ENCODE data around the gene TUT1.
"Not testable (repeated sequence)": the region's sequence is repeated elsewhere in the genome, so short reads cannot be mapped to it uniquely, and the experiment has no call there.

TUT1 gene

GRCh38 chr11:62577046-62577714, 14.1 kb downstream of the TUT1 start:
- FAIRE-seq: no peak

GRCh38 chr11:62575837-62576236, 15.5 kb downstream of the TUT1 start:
- no peak for FAIRE-seq

DNA sequence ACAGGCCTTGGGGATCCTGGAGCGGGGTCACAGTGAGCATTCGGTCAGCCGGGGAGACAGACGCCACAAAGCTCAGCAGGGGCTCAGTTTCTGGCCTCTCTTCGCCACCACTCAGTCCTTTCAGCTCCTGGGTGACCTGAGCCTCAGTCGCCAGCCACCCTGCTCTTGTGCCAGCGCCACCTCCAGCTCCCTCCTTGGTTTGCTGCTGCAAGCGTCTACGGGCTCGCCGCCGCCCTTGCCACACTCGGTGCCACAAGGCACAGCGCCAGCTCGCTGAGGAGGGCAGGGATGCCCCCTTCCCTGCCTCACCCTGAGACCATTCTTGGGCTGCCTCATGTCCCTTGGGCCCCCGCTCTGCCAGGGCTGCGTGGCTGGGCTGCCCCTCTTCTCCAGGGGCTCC, 16.2 kb downstream of the TUT1 start:
- no peak for FAIRE-seq

DNA sequence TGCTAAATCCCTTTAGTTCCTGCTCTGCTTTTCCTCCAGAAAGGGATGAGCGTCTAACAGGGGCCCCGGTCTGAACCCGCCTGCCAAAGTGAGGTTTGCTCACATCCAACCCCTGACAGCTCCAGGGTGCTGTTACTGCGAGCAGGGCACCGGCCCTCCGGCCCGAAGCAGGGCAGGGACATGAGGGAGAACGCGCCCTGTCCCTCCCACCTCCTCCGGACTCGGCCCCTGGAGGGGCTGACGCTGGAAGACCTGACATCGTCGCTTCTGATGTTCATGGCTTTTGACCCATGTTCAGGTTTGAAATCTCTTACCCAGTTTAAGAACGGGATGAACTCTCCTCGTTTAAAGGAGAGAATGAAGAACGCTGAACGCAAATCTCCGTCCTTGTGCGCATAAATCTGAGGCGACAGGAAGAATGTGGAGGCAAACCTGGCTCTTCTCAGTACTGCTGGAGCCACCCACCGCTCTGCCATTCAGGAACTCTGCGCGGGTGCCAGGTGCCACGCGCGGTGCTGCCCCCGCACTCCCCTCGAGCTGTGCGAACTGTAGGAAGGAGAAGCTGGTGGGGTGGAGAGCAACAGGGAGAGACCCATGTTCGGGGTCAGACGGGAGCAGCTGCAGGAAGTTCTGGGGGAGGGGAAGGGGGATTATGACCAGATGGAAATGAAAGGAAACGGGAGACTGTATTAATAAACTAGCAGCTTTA, 16.8 kb downstream of the TUT1 start:
- no peak for FAIRE-seq

DNA sequence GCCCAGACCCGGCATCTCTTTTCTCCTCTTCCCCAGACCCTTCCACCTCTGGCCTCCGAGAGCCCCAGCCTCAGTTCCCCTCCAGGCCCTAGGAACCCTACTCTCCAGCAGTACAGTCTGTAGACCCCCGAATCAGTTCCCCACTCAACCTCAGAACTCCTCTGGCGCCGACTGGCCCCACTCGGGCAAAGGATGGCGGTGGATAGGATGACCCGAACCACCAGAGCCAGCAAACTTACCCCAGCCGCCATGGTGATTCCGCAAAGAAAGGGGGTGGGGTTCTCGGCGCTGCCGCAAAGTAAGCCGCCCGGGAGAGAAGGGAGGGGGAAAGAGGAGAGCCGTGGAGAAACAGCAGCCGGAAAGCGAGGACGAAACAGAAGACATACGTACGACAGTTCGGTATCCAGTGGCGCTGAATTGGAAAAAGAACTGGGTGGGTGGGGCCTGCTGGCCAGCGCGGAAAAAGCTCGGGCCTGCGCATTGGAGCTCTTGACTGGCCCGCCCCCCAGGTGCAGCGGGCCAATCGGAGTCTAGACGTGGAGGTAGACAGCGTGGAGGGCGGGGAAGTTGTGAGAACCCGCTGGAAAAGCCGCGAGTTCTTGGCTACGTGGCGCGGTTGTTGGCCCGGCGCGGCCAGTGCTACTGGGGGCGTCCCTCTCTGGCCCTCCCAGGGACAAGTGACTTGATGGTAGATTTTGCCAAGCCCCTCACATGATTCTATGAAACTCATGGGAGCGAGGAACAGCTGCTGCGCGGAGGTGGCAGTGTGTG, 17.5 kb downstream of the TUT1 start, which contains the start of gene EEF1G:
TSS of gene EEF1G (minus strand) at position 300 of the 771 bp plus-strand sequence. CDS start at position 251, 49 bp downstream.
- FAIRE-seq: peak; percentile 89

DNA sequence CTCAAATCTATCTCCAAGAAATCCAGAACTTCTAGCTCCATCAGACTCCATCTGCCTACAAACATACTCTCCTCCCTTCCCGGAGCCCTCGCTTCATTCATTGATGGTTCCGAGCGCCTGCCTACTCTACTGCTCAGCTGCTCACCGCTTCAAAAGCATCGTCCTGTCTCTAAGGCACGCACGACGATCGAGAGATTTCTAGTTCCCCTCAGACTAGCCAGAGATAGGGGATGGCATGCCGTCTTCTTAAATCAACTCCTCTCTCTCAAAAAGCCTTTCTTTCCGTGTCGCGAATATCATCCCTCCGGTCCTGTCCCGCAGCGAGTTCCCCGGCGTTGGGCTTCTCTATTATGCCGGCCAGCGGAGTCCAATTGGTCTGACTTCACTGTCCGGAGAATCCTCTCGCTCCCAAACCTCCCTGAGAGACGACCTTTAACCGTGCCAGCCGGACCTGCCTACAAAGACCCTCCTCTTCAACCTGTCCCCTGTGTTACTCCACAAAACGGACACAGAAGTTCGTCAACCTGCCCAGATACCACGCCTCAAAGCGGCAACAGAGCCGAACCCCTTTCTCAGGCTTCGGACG, 18.2 kb downstream of the TUT1 start:
- FAIRE-seq: no peak

GRCh38 chr11:62572431-62572830, 18.9 kb downstream of the TUT1 start:
- no peak for FAIRE-seq

- FAIRE-seq: not testable (repeated sequence)
Measured at GRCh38 chr11:62571493-62571892, 19.8 kb downstream of the TUT1 start.

- not testable (repeated sequence) for FAIRE-seq
Measured at GRCh38 chr11:62570903-62571302, 20.4 kb downstream of the TUT1 start.

DNA sequence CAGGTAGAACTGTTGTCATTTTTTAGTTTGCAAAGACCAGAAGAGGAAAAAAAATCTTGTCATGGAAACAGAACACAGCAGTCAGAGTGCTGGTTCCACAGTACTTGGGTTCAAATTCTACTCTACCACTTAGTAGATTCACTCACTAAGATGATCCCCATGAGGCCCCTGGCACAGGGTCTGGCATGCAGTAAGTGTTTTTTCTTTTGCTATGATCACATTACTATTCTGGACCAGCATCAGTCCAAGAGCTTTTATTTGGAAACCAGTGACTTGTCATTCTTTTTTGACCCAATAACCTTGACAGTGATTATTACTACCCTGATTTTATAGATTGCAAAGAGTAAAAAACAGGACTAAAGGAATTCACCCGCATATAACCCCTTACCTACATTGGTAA, 21.7 kb downstream of the TUT1 start:
- no peak for FAIRE-seq

GRCh38 chr11:62567018-62567633, 24.2 kb downstream of the TUT1 start:
- no peak for FAIRE-seq

- FAIRE-seq: no peak
Measured at GRCh38 chr11:62566247-62566646, 25.1 kb downstream of the TUT1 start.

GRCh38 chr11:62565100-62565802, 26.1 kb downstream of the TUT1 start:
- no peak for FAIRE-seq

DNA sequence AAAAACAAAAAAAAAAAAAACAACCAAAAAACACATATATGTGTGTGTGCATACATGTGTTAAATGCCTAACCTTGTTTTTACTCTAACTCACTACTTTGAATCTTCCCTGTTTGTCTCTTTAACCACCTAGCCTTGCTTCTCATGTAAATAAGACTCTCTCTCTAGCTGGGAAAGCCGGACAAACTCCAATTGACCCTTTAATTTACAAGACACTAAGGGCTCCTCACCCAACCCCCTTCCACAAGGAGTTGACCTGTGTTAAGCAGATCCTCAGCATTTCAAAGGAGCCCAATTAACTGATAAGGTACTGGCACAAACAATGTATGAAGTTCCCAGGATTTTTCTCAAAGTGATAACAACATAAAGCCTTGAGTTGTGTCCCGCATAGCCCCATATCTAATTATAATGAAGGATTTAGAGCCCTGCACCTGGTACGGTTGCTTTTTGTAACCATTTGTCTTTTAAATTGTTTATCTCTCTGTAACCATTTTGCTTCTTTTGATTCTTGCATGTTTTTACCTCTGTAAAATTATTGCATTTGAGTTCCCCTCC, 29.6 kb downstream of the TUT1 start:
- FAIRE-seq: not testable (repeated sequence)

DNA sequence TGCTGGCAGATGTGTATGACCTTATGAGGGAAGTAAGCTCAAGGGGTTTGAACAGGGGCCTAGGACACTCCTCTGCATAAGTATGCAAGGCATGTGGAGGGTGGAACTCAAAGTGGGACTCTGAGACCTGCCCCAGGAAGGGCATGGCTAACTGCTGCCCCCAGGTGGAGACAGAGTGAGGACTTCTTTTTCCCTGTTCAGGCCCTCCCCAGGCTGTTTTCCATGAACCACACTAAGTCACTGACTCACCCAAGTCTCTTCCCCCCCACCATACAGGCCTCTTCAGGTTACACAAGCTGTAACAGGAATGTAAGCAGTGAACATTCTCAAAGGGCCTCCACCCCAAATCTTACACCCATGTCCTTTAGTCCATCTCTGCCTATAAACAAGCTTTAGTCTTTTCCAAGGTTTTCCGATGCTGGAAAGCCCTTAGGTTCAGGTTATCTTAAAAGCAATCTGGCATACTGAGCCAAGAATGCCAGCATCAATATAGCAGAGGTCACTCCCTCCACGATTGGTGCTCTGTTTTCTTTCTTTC, 30.7 kb downstream of the TUT1 start:
- FAIRE-seq: no peak

DNA sequence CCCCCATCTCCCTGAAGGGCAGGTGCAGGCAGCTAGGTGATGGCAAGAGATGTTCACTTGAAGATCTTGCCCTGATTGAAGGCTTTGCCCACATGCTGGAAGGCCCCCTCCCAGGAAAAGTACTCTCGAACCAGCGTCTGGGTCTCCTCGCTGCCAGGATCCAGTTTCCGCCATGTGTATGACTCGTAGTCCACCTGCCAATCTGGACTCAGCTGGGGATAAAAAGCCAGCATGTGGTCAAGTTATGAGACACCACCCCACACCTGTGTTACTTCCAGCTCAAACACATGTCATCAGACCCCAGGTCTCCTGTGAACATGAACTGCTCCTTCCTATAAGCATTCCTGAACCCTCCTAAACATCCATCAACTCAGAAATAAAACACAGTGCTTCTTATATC, 31.7 kb downstream of the TUT1 start:
- not testable (repeated sequence) for FAIRE-seq

DNA sequence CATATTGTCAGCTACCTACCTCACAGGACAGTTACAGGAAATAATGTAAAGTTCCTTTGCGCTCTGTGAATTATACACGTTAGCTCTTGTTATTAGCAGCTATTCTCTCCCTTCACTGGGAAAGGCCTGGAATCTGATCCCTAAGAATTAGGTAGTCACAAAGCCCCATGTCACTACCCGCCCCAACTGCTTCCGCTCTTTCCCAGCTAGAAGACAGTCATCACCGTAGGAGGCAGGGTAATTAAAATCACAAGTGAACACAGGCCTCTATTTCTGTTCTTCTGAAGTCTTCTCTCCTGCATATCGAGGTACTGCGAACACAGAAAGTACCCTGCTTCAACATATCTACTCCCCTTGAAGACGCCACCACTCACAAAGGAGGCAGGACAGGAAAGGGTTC, 32.1 kb downstream of the TUT1 start:
- no peak for FAIRE-seq

DNA sequence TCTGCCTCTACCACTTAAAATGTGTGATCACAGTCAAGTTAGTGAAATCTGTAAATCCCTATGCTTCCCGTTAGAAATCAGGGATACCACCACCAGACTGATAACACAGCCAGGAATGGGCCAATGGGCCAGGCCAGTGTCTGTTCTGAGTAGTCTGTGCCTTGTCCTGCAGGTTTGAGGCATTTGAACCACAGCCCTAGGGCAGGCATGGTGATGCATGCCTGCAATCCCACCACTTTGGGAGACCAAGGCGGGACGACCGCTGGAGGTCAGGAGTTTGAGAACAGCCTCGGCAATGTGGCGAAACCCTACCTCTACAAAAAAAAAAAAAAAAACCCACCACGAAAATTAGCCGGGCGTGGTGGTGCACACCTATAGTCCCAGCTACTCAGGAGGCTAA, 32.7 kb downstream of the TUT1 start:
- FAIRE-seq: no peak

DNA sequence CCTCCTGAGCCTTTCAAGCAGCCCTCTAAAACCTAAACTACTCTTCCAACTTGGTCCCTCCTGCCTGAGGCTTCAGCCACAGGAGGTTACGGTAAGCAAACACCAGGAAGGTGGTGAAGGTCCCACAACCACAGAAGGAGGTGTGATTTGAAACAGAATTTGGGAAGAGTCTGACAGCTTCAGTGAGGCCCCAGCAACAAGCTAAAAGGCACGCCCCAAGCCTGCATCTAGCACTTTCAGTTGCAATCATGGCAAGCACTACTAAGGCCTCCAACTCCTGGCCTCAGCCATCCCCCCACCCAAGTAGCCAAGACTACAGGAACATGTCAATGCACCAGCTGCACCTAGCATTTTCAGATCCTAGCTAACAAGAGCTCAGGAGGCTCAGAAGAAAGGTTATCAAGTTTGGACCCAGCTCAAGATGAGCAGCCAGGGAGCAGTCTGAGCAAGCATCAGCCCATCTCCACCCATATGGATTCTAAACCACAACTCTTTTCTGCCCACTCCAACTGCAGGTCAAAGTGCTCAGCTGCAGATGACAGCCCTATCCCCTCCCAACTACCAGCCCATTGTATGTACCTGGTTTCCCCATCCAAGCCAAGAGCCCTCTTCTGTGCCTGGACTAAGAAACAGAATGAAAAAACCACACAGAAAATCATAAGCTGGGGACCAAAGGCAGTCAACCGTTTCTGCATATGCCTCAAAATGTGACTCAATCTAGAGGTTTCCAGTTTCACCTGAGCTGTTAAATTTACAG, 34.3 kb downstream of the TUT1 start:
- no peak for FAIRE-seq

DNA sequence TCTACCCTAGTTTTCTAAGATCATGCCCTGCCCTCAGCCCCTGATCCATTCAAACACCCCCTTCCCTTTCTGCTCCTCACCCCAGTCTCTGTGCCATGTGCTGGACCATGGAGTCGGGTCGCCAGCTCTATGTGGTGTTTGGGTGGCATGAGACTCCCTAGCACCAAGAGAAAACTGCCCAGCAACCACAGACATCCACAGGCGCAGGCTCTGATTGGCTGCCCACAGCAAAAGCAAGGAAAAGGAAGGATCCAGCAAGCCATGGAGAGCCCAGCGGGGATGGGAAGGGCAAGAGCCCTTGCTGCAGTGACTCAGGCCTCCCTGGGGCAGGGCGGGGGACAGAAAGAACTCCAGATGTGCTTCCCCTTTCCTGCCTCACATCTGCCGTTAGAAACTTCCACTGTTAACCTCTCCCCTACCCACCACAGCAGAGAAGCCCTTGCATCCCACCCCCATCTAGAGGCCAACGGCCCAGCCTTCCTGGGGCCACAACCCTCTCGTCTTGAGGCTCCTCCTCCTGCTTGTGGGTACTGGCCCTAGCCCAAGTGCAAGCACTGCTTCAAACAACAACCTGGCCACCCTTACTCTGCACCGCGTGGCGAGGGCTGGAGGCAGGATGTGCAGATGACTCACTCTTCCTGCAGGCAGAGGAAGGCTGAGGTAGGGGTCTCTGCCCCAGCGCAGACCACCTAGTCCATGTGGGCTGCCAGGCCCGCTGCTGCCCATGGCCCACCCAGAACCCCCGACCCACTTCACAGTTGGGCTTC, 35.0 kb downstream of the TUT1 start:
- no peak for FAIRE-seq
